GM12878 (cell line): ENCODE results near the gene P3R3URF. TPM values are rescaled to one million over a fixed set of nuclear protein-coding genes. Genes with fewer than 3 reads are reported as not detected.

ENCODE experiments used
- BCL11A ChIP-seq: IDR thresholded peaks from 2 replicates; pipeline ENCODE4 v1.6.1; 2011; ENCODE audit warnings: low read depth, low read length
- CHD2 ChIP-seq: IDR thresholded peaks from 2 replicates; pipeline ENCODE4 v1.6.1; 2011; ENCODE audit warnings: low read depth, low read length, improper control_type of control experiment, borderline replicate concordance
- CREM ChIP-seq: IDR thresholded peaks from 2 replicates; pipeline ENCODE4 v1.6.1; 2014; ENCODE audit warnings: antibody characterized with exemption, low read depth
- DPF2 ChIP-seq: fragments of 450-650 bp; IDR thresholded peaks from 2 replicates; pipeline ENCODE4 v1.6.1; 2017; ENCODE audit warnings: mild to moderate bottlenecking
- FOS ChIP-seq: IDR thresholded peaks from 3 replicates; pipeline ENCODE4 v1.6.1; 2011; ENCODE audit warnings: borderline replicate concordance; ENCODE audit not compliant: insufficient read length; ENCODE audit errors: extremely low read depth
- FOXK2 ChIP-seq: fragments of 450-650 bp; IDR thresholded peaks from 2 replicates; pipeline ENCODE4 v1.6.1; 2017; ENCODE audit warnings: mild to moderate bottlenecking, moderate library complexity
- GABPA ChIP-seq: IDR thresholded peaks from 2 replicates; pipeline ENCODE4 v1.6.1; 2014; ENCODE audit warnings: antibody characterized with exemption, low read depth, mild to moderate bottlenecking, inconsistent platforms
- JUNB ChIP-seq: IDR thresholded peaks from 2 replicates; pipeline ENCODE4 v1.6.1; 2016; ENCODE audit warnings: antibody characterized with exemption, mild to moderate bottlenecking
- JUND ChIP-seq: IDR thresholded peaks from 2 replicates; pipeline ENCODE4 v1.6.1; 2012; ENCODE audit warnings: low read depth, mild to moderate bottlenecking, low read length, improper control_type of control experiment, moderate library complexity
- MYB ChIP-seq: fragments of 150-350 bp; IDR thresholded peaks from 2 replicates; pipeline ENCODE4 v1.6.1; 2014; ENCODE audit warnings: mild to moderate bottlenecking, low read depth, low read length, borderline replicate concordance
- NFYA ChIP-seq: IDR thresholded peaks from 2 replicates; pipeline ENCODE4 v1.6.1; 2011; ENCODE audit warnings: low read depth, mild to moderate bottlenecking, low read length, improper control_type of control experiment, borderline replicate concordance
- NR2F1 ChIP-seq: fragments of 450-650 bp; conservative IDR thresholded peaks from 2 replicates; pipeline ENCODE4 v1.6.1; 2017; ENCODE audit warnings: mild to moderate bottlenecking
- PAX5 ChIP-seq: IDR thresholded peaks from 2 replicates; pipeline ENCODE4 v1.6.1; 2011; ENCODE audit warnings: low read depth, low read length, borderline replicate concordance
- PBX3 ChIP-seq: IDR thresholded peaks from 2 replicates; pipeline ENCODE4 v1.6.1; 2011; ENCODE audit warnings: mild to moderate bottlenecking, low read depth, low read length, moderate library complexity; ENCODE audit not compliant: insufficient replicate concordance
- POU2F2 ChIP-seq: IDR thresholded peaks from 3 replicates; pipeline ENCODE4 v1.6.1; 2011; ENCODE audit warnings: low read depth, mild to moderate bottlenecking, low read length, borderline replicate concordance
- RBBP5 ChIP-seq: fragments of 200-600 bp; sonication (generic); conservative IDR thresholded peaks from 2 replicates; pipeline ENCODE4 v1.6.1; 2016
- RCOR1 ChIP-seq: conservative IDR thresholded peaks from 2 replicates; pipeline ENCODE4 v1.6.1; 2012; ENCODE audit warnings: low read depth, low read length, improper control_type of control experiment
- REST ChIP-seq: IDR thresholded peaks from 2 replicates; pipeline ENCODE4 v1.6.1; 2012; ENCODE audit warnings: mild to moderate bottlenecking, low read depth, low read length
- SRF ChIP-seq, 2 experiments: IDR thresholded peaks; 2 replicates each; pipeline ENCODE4 v1.6.1; 2011; ENCODE audit warnings: low read depth in 2 of 2, low read length in 2 of 2, mild to moderate bottlenecking in 1 of 2, moderate library complexity in 1 of 2
- STAT1 ChIP-seq: fragments of 450-650 bp; conservative IDR thresholded peaks from 2 replicates; pipeline ENCODE4 v1.6.1; 2014; ENCODE audit warnings: antibody characterized with exemption, mild to moderate bottlenecking
- YY1 ChIP-seq: IDR thresholded peaks from 2 replicates; pipeline ENCODE4 v1.6.1; 2011; ENCODE audit warnings: low read depth, mild to moderate bottlenecking, low read length
- ZBTB11 ChIP-seq: fragments of 450-650 bp; formaldehyde crosslinking; IDR thresholded peaks from 2 replicates; pipeline ENCODE4 v1.5.0; 2022; ENCODE audit warnings: mild to moderate bottlenecking, missing genetic modification characterization
- ZNF384 ChIP-seq: IDR thresholded peaks from 2 replicates; pipeline ENCODE4 v1.6.1; 2012; ENCODE audit warnings: low read depth, mild to moderate bottlenecking, low read length, improper control_type of control experiment, borderline replicate concordance
- polyA plus RNA-seq, 11 experiments: library from polyadenylated mRNA; depleted of rRNA in 4 of 11; unstranded in 6 of 11; stranded (reverse) in 5 of 11; fragments of >200 nt; fragmentation: Nextera tagmentation in 4 of 11; fragmentation: Illumina TruSeq in 1 of 11; extraction: Ambion mirVana in 4 of 11; extraction: Trizol in 1 of 11; gene quantifications; 1 replicate in 1 of 11; 2 replicates in 10 of 11; pipeline versions ENCODE4 v1.2.1 to v1.2.3, GENCODE V29; 2011 to 2016; ENCODE audit warnings: inconsistent platforms in 2 of 11, missing spikeins in 2 of 11, low read depth in 1 of 11
- total RNA-seq, 4 experiments: library from RNA; depleted of rRNA in 3 of 4; stranded (reverse); fragments of >200 nt in 3 of 4; fragmentation: Illumina TruSeq in 1 of 4; extraction: Trizol in 1 of 4; gene quantifications; 2 replicates each; pipeline versions ENCODE4 v1.2.1 to v1.2.3, GENCODE V29; 2013 to 2021

The P3R3URF gene
- total and polyA plus RNA-seq, 10 of the 15 experiments (the other 5 are each of a cell fraction or from before 2014, with no cell fraction given) = not detected

- TF ChIP-seq REST (peak; percentile 16; the same call in 1 of the 2 replicates), BCL11A (no peak), POU2F2 (peak; percentile 93; the same call in 2 of the 3 replicates), JUNB (no peak), DPF2 (peak; percentile 54; the same call in 1 of the 2 replicates), STAT1 (peak; percentile 97; the same call in 1 of the 2 replicates), RBBP5 (peak; percentile 91; the same call in 1 of the 2 replicates), JUND (peak; percentile 99), PBX3 (no peak), FOXK2 (peak; percentile 100), RCOR1 (no peak), FOS (peak; percentile 44), PAX5 (peak; percentile 23; the same call in 1 of the 2 replicates), NFYA (no peak), NR2F1 (no peak; the same call in 1 of the 2 replicates), GABPA (no peak), YY1 (peak; percentile 80; the same call in 1 of the 2 replicates), ZNF384 (no peak), CHD2 (peak; percentile 63; the same call in 1 of the 2 replicates), CREM (peak; percentile 76; the same call in 1 of the 2 replicates), SRF (IDR thresholded peaks at IDR 0.05; ENCODE audit: low read depth in 2 of 2, low read length in 2 of 2) (no peak), ZBTB11 (CRISPR knock-in tag) (no peak), MYB (no peak)
Observed at GRCh38 chr1:46132529-46133180, 43.6 kb downstream of the P3R3URF start, which contains the start of gene PIK3R3 (continued).
